Suprapubic skin (tissue), 4 donors: ENCODE results near the gene KIAA1210. TPM values are rescaled to one million over a fixed set of nuclear protein-coding genes. Genes with fewer than 3 reads are reported as not detected.

Experiments
- DNase-seq, 2 donors: peaks; one replicate each; pipeline ENCODE4 v3.0.0-alpha.2; 2019; ENCODE audit warnings: low spot score in 2 of 2
- H3K27ac ChIP-seq: fragments of 200-600 bp; sonication (generic); one replicate; pipeline ENCODE4 v1.5.1; 2019
- H3K27me3 ChIP-seq: fragments of 200-600 bp; sonication (generic); one replicate; pipeline ENCODE4 v1.5.1; 2019
- H3K36me3 ChIP-seq: fragments of 200-600 bp; sonication (generic); one replicate; pipeline ENCODE4 v1.5.1; 2019
- H3K4me1 ChIP-seq: fragments of 200-600 bp; sonication (generic); one replicate; pipeline ENCODE4 v1.5.1; 2019
- H3K4me3 ChIP-seq: fragments of 200-600 bp; sonication (generic); one replicate; pipeline ENCODE4 v1.5.1; 2019; ENCODE audit warnings: mild to moderate bottlenecking
- H3K9me3 ChIP-seq: fragments of 200-600 bp; sonication (generic); one replicate; pipeline ENCODE4 v1.5.1; 2019
- EP300 ChIP-seq: sonication (generic); formaldehyde crosslinking; IDR thresholded peaks from one replicate; pipeline ENCODE4 v1.6.1; 2017; ENCODE audit warnings: antibody characterized with exemption
- POLR2A ChIP-seq, 2 donors: fragments of 450-650 bp; IDR thresholded peaks; one replicate each; pipeline ENCODE4 v1.6.1; 2017; ENCODE audit warnings: antibody characterized with exemption in 2 of 2, mild to moderate bottlenecking in 2 of 2, moderate library complexity in 2 of 2
- POLR2AphosphoS5 ChIP-seq, 3 donors: sonication (generic); formaldehyde crosslinking; IDR thresholded peaks; one replicate each; pipeline ENCODE4 v1.6.1; 2017; ENCODE audit warnings: antibody characterized with exemption in 3 of 3
- WGBS: methylation state at CpG from one replicate; pipeline ENCODE4 v1.1.5; 2018; 5-methylcytosine and 5-hydroxymethylcytosine counted together
- total RNA-seq, 4 donors: library from RNA; depleted of rRNA; stranded (reverse); fragments of >200 nt; gene quantifications; one replicate each; pipeline ENCODE4 v1.1.0, GENCODE V29; 2016
- TF ChIP-seq, protein P1 (sequence below), 2 donors: fragments of 200-600 bp in 1 of 2; fragments of 450-650 bp in 1 of 2; sonication (generic) in 1 of 2; IDR thresholded peaks; one replicate each; pipeline ENCODE4 v1.5.1; 2016 to 2019; ENCODE audit warnings: antibody characterized with exemption in 2 of 2, mild to moderate bottlenecking in 1 of 2, moderate library complexity in 1 of 2

KIAA1210 gene
- total RNA-seq, 4 donors from 2014 or later: 0.05 to 0.13 TPM; not detected in 2

DNA sequence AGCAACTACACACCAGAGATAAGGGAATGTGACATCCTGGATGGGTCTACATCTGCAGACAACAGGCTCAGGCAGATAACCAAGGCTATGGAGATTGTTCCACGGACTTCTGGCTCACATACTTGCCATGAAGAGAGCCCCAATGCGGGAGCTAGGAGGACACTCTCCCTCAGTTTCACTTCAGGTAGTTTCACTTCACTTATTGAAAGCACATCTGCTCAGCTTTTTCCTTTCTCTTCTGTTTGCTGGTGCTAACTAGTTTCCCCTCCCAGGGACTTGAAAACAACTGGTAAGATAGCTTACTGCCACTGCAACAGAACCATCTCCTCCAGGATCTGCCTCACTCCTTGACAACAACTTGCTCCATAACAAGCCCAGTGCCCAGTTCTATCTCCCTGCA lies 56.2 kb downstream of the KIAA1210 start:
- TF ChIP-seq EP300 (no peak), POLR2A (IDR thresholded peaks at IDR 0.05) (no peak), POLR2AphosphoS5 (IDR thresholded peaks at IDR 0.05) (no peak)
- TF ChIP-seq, protein P1, sequence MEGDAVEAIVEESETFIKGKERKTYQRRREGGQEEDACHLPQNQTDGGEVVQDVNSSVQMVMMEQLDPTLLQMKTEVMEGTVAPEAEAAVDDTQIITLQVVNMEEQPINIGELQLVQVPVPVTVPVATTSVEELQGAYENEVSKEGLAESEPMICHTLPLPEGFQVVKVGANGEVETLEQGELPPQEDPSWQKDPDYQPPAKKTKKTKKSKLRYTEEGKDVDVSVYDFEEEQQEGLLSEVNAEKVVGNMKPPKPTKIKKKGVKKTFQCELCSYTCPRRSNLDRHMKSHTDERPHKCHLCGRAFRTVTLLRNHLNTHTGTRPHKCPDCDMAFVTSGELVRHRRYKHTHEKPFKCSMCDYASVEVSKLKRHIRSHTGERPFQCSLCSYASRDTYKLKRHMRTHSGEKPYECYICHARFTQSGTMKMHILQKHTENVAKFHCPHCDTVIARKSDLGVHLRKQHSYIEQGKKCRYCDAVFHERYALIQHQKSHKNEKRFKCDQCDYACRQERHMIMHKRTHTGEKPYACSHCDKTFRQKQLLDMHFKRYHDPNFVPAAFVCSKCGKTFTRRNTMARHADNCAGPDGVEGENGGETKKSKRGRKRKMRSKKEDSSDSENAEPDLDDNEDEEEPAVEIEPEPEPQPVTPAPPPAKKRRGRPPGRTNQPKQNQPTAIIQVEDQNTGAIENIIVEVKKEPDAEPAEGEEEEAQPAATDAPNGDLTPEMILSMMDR (IDR thresholded peaks at IDR 0.05): no peak
- no peak overlapping the region for H3K27ac ChIP-seq
- H3K27me3 ChIP-seq: no peaks in the 10 kb centered on the region
- 42% methylated on average over 2 of the region's 2 CpGs for WGBS
- no peaks in the 10 kb centered on the region for H3K36me3 ChIP-seq
- no peak for DNase-seq
- no peaks in the 10 kb centered on the region for H3K9me3 ChIP-seq
- H3K4me1 ChIP-seq: no peaks in the 10 kb centered on the region
- H3K4me3 ChIP-seq: no peak overlapping the region

DNA sequence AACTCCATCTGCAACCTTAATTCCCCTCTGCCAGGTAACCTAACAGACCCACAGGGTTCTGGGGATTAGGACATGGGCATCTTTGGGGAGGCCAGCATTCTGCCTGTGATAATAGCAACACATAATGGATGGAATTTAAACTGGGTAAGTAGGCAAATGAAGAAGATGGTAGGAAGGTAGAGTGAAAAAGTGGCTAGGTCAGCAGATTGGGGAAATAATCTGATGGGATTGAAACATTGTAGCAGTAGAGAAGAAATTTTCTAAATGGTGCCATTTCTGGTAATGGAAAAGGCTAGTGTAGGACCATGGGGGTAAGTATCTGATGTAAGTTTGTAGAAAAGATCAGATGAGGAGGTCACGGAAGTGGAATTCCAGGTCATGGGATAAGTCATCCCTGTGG lies 57.9 kb downstream of the KIAA1210 start:
- 97% methylated on average over 1 of the region's 1 CpG for WGBS

DNA sequence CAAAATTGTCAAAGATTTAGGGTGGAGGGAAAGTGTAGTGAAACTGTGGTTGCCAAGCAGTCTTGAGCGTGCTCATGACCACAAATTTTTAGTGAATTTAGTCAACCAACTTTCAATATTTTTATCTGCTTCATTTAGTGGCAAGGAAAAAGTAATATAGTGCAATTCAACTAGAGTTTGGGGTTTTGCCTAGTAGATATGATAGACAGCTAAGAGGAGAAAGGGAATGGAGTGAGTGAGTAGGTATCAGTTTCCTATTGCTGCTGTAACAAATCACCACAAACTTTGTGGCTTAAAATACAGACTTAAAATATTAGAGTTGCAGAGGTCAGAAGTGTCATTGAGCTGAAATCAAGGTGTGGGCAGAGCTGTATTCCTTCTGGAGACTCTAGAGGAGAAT lies 58.5 kb downstream of the KIAA1210 start:
- Histone ChIP-seq H3K27me3 (no peaks in the 10 kb centered on the region), H3K4me3 (no peak overlapping the region), H3K27ac (no peak overlapping the region), H3K9me3 (no peaks in the 10 kb centered on the region), H3K36me3 (no peaks in the 10 kb centered on the region), H3K4me1 (no peaks in the 10 kb centered on the region)
- 85% methylated on average over 1 of the region's 1 CpG for WGBS
- DNase-seq: no peak
- TF ChIP-seq, protein P1 (IDR thresholded peaks at IDR 0.05): no peak
- no peak for TF ChIP-seq EP300
- TF ChIP-seq POLR2A (IDR thresholded peaks at IDR 0.05): no peak
- no peak for TF ChIP-seq POLR2AphosphoS5 (IDR thresholded peaks at IDR 0.05)

More for the DNA sequence above, 57.9 kb downstream of the KIAA1210 start:
- Histone ChIP-seq H3K4me3 (no peak overlapping the region), H3K4me1 (no peaks in the 10 kb centered on the region), H3K36me3 (no peaks in the 10 kb centered on the region), H3K27me3 (no peaks in the 10 kb centered on the region), H3K9me3 (no peaks in the 10 kb centered on the region), H3K27ac (no peak overlapping the region)
- TF ChIP-seq EP300 (no peak), POLR2A (IDR thresholded peaks at IDR 0.05) (no peak), POLR2AphosphoS5 (IDR thresholded peaks at IDR 0.05) (no peak)
- TF ChIP-seq, protein P1 (IDR thresholded peaks at IDR 0.05): no peak
- no peak for DNase-seq

DNA sequence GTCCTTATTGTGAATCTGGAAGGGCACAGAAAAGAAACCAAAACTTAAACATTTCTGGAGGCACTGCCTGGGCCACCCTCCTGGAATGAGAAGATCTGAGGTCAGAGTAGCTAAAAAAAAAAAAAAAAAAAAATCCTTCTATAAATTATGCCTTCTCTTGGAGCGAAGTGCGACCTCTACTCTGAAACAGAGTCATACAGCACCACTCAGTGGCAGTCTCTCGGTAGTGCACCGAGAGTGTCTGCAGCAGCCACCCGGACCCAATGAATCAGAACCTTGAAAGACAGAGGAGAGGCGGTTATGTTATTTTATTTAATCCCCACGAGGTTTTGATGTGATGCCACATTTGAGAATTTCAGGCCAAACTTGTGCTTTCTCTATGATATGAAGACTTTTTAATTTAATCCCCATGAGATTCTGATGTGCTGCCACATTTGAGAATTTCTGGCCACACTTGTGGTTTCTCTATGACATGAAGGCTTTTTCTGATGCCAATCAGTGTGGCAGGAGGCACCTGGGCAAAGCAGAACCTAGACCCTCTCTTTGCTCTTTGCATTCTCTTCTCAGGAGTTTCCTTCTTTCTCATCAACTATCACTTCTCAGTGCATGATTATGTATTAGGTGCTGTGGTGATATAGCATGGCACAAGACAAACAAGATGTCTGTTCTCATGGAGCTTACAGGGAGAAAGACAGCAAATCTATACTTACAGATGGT lies 60.4 kb downstream of the KIAA1210 start:
- H3K4me1 ChIP-seq: no peaks in the 10 kb centered on the region
- DNase-seq: no peak
- no peaks in the 10 kb centered on the region for H3K36me3 ChIP-seq
- H3K27ac ChIP-seq: no peak overlapping the region
- no peak for TF ChIP-seq POLR2A (IDR thresholded peaks at IDR 0.05)
- TF ChIP-seq, protein P1 (IDR thresholded peaks at IDR 0.05): peak; percentile 36 to 42
- H3K9me3 ChIP-seq: no peaks in the 10 kb centered on the region
- H3K27me3 ChIP-seq: no peaks in the 10 kb centered on the region
- 4% methylated on average over 7 of the region's 7 CpGs for WGBS
- no peak overlapping the region for H3K4me3 ChIP-seq

DNA sequence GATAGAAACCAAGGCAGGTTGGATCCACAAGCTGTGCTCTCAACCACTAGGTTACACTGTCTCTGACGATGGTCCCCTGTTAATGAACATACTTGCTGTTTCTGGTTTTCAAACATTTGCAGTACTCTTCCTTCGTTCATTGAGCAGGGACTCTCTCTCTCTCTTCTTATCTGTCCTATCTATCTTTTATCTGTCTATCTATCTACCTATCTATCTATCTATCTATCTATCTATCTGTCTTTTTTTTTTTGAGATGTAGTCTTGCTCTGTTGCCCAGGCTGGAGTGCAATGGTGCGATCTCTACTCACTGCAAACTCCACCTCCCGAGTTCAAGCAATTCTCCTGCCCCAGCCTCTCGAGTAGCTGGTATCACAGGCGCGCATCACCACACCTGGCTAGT lies 64.2 kb downstream of the KIAA1210 start:
- no peak for DNase-seq
- H3K4me3 ChIP-seq: no peak overlapping the region
- TF ChIP-seq POLR2AphosphoS5 (IDR thresholded peaks at IDR 0.05) (no peak), POLR2A (IDR thresholded peaks at IDR 0.05) (no peak), EP300 (no peak)
- TF ChIP-seq, protein P1 (IDR thresholded peaks at IDR 0.05): no peak
- H3K36me3 ChIP-seq: no peaks in the 10 kb centered on the region
- H3K27me3 ChIP-seq: no peaks in the 10 kb centered on the region
- no peaks in the 10 kb centered on the region for H3K9me3 ChIP-seq
- 89% methylated on average over 7 of the region's 7 CpGs for WGBS
- no peaks in the 10 kb centered on the region for H3K4me1 ChIP-seq
- H3K27ac ChIP-seq: no peak overlapping the region
